ENCODE data around the gene CSTF3.

CSTF3 gene

DNA sequence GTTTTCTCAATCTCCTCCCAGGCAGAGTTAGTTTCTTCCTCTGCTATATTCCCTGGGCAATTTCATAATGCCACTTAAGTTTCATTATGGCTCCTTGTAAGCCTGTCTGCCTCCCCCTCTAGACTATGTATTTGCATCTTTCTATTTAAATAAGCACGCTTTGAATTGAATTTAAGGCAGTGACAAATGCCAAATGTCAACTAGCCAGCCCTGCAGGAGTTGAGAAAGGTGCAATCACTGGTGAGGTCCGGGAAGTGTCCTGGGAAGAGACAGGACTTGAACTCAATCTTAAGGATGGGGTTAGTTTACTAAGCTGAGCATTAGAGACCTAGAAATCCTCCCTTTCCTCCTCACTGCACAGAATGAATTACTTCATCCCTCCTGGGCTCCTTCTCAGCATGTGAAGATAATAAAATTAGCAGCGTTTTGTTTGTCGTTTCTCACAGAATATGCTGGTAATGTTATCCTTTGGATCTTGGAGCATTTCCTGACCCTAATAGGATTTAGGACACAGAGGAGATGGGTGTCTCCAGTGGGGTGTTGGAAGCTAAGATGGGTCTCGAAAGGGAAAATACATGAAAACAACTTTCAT lies 120.3 kb downstream of the CSTF3 start:
- DNase-seq (ENCODE audit: low spot score) = peak; percentile 46

GRCh38 chr11:33040033-33040861 lies 121.0 kb downstream of the CSTF3 start:
- peak; percentile 73 for DNase-seq (ENCODE audit: low spot score)

DNA sequence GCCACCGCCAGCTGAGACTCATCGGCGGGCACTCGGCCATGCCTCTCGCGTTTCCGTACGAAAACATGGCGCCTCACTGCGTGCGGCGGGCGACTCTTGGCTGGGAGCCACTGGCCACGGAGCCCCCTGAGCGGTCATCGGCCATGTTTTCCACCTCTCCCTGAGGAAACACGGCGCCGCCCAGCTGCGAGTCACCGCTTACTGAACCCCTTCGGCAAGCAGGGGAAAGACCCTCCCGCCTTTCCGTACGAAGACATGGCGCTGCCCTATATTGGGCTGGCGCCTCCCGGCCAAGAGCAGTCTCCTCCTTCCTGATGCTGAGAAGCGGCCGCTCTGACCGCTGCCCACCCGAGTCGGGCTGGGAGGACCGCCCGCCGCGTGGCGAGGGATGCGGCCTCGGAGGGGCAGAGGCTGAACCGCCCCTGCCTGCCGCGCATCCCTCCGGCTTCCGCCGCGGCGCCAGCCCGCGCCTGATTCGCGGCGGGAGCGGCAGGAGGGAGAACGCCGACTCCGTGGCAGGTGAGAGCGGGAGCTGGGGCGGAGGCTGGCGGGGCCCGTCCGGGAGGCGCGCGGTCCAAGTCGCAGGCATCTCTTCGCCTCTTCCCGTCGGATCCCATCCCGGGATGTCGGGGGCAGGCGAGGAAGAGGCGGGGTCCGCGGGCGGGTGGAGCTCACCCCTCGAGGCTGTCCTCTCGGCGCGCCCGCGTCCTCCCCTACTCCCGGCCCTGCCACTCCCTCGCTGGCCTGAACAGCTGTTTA lies 121.8 kb downstream of the CSTF3 start, which contains the start of gene TCP11L1:
TCP11L1 (plus strand) TSS at position 299 of the 759 bp plus-strand sequence. CDS start 4,202 bp downstream, outside the sequence.
- peak; percentile 89 for DNase-seq (ENCODE audit: low spot score)

- DNase-seq (ENCODE audit: low spot score) = no peak
Measured at GRCh38 chr11:33035011-33035410, 126.3 kb downstream of the CSTF3 start.
